Peyer's patch (tissue), 4 donors: ENCODE data around the gene MGARP.

Experiments used
- CTCF ChIP-seq, 6 experiments: fragments of 450-650 bp in 4 of 6; fragments of 200-600 bp in 2 of 6; sonication (generic) in 1 of 6; IDR thresholded peaks; one replicate each; pipeline ENCODE4 v1.5.1; 2017 to 2019; ENCODE audit warnings: antibody characterized with exemption in 6 of 6, mild to moderate bottlenecking in 3 of 6, moderate library complexity in 1 of 6
- POLR2A ChIP-seq, 2 donors: fragments of 450-650 bp; IDR thresholded peaks; one replicate each; pipeline ENCODE4 v1.5.1; 2017; ENCODE audit warnings: antibody characterized with exemption in 2 of 2, mild to moderate bottlenecking in 2 of 2, moderate library complexity in 2 of 2

- TF ChIP-seq CTCF (IDR thresholded peaks at IDR 0.05): no peak
- TF ChIP-seq POLR2A (IDR thresholded peaks at IDR 0.05): no peak
Observed at GRCh38 chr4:139282721-139283075, 2.7 kb upstream of the MGARP start.
